ENCODE data around the gene ATXN3.
"Not testable (repeated sequence)": the region's sequence is repeated elsewhere in the genome, so short reads cannot be mapped to it uniquely, and the experiment has no call there.

Gene ATXN3

GRCh38 chr14:92088494-92088893 is 17.9 kb downstream of the ATXN3 start:
- in situ Hi-C loops (cut with MboI; ENCODE audit: low sequenced_read_pairs) = no loop called here

GRCh38 chr14:92074555-92074954 is 31.8 kb downstream of the ATXN3 start:
- in situ Hi-C loops (cut with MboI; ENCODE audit: low sequenced_read_pairs) = no loop called here

GRCh38 chr14:92058006-92058917 is 48.1 kb downstream of the ATXN3 start:
- in situ Hi-C loops (cut with MboI; ENCODE audit: low sequenced_read_pairs) = no loop called here

GRCh38 chr14:92049781-92050180 is 56.6 kb downstream of the ATXN3 start:
- in situ Hi-C loops (cut with MboI; ENCODE audit: low sequenced_read_pairs) = no loop called here

GRCh38 chr14:92049221-92049620 is 57.2 kb downstream of the ATXN3 start:
- in situ Hi-C loops (cut with MboI; ENCODE audit: low sequenced_read_pairs) = not testable (repeated sequence)

GRCh38 chr14:92045904-92046303 is 60.5 kb downstream of the ATXN3 start:
- in situ Hi-C loops (cut with MboI; ENCODE audit: low sequenced_read_pairs) = not testable (repeated sequence)

- in situ Hi-C loops (cut with MboI; ENCODE audit: low sequenced_read_pairs) = not testable (repeated sequence)
These were observed 64.6 kb downstream of the ATXN3 start for GRCh38 chr14:92041766-92042165.

GRCh38 chr14:92041203-92041602 is 65.2 kb downstream of the ATXN3 start:
- in situ Hi-C loops (cut with MboI; ENCODE audit: low sequenced_read_pairs) = no loop called here

GRCh38 chr14:92040431-92041051 is 65.8 kb downstream of the ATXN3 start:
- in situ Hi-C loops (cut with MboI; ENCODE audit: low sequenced_read_pairs) = no loop called here

GRCh38 chr14:92039719-92040430 is 66.5 kb downstream of the ATXN3 start, which contains the start of gene TRIP11:
TRIP11 (minus strand) TSS chr14:92040059; CDS start chr14:92039685, 374 bp downstream.
- in situ Hi-C loops (cut with MboI; ENCODE audit: low sequenced_read_pairs) = no loop called here

GRCh38 chr14:92039063-92039718 is 67.2 kb downstream of the ATXN3 start:
- in situ Hi-C loops (cut with MboI; ENCODE audit: low sequenced_read_pairs) = no loop called here

- in situ Hi-C loops (cut with MboI; ENCODE audit: low sequenced_read_pairs) = no loop called here
These were observed 68.4 kb downstream of the ATXN3 start for GRCh38 chr14:92037989-92038388.

GRCh38 chr14:92035890-92036289 is 70.5 kb downstream of the ATXN3 start:
- in situ Hi-C loops (cut with MboI; ENCODE audit: low sequenced_read_pairs) = no loop called here

- in situ Hi-C loops (cut with MboI; ENCODE audit: low sequenced_read_pairs) = no loop called here
These were observed 72.3 kb downstream of the ATXN3 start for GRCh38 chr14:92033906-92034687.

GRCh38 chr14:92033433-92033832 is 72.9 kb downstream of the ATXN3 start:
- in situ Hi-C loops (cut with MboI; ENCODE audit: low sequenced_read_pairs) = no loop called here

GRCh38 chr14:92026548-92027190 is 79.7 kb downstream of the ATXN3 start:
- in situ Hi-C loops (cut with MboI; ENCODE audit: low sequenced_read_pairs) = no loop called here

- in situ Hi-C loops (cut with MboI; ENCODE audit: low sequenced_read_pairs) = no loop called here
These were observed 84.3 kb downstream of the ATXN3 start for GRCh38 chr14:92022036-92022435.

- in situ Hi-C loops (cut with MboI; ENCODE audit: low sequenced_read_pairs) = no loop called here
These were observed 84.9 kb downstream of the ATXN3 start for GRCh38 chr14:92021523-92021922.

GRCh38 chr14:92014040-92014439 is 92.3 kb downstream of the ATXN3 start:
- in situ Hi-C loops (cut with MboI; ENCODE audit: low sequenced_read_pairs) = no loop called here

Data from HL-60/S4 (cell line).